Measurements from ENCODE around the gene PPM1G.

The PPM1G gene

GRCh38 chr2:27407798-27408491 lies 1.4 kb downstream of the PPM1G start:
- no peak for TF ChIP-seq NFIC (IDR thresholded peaks at IDR 0.05)
- TF ChIP-seq RAD21 (IDR thresholded peaks at IDR 0.05; ENCODE audit: low read depth) = peak; percentile 61
- no peak for TF ChIP-seq MAX (IDR thresholded peaks at IDR 0.05)

- TF ChIP-seq TAF1 (IDR thresholded peaks at IDR 0.05; ENCODE audit: low read depth) = no peak
- TF ChIP-seq EGR1 (IDR thresholded peaks at IDR 0.05) = no peak
- no peak for TF ChIP-seq YY1 (IDR thresholded peaks at IDR 0.05; ENCODE audit: low read depth)
- no peak for TF ChIP-seq RAD21 (IDR thresholded peaks at IDR 0.05; ENCODE audit: low read depth)
- no peak for TF ChIP-seq TEAD4 (IDR thresholded peaks at IDR 0.05)
- TF ChIP-seq CEBPB (IDR thresholded peaks at IDR 0.05) = no peak
- TF ChIP-seq EP300 (IDR thresholded peaks at IDR 0.05; ENCODE audit: borderline replicate concordance) = no peak
- no peak for TF ChIP-seq CREB1 (IDR thresholded peaks at IDR 0.05; ENCODE audit: low read depth)
- TF ChIP-seq, protein P1, sequence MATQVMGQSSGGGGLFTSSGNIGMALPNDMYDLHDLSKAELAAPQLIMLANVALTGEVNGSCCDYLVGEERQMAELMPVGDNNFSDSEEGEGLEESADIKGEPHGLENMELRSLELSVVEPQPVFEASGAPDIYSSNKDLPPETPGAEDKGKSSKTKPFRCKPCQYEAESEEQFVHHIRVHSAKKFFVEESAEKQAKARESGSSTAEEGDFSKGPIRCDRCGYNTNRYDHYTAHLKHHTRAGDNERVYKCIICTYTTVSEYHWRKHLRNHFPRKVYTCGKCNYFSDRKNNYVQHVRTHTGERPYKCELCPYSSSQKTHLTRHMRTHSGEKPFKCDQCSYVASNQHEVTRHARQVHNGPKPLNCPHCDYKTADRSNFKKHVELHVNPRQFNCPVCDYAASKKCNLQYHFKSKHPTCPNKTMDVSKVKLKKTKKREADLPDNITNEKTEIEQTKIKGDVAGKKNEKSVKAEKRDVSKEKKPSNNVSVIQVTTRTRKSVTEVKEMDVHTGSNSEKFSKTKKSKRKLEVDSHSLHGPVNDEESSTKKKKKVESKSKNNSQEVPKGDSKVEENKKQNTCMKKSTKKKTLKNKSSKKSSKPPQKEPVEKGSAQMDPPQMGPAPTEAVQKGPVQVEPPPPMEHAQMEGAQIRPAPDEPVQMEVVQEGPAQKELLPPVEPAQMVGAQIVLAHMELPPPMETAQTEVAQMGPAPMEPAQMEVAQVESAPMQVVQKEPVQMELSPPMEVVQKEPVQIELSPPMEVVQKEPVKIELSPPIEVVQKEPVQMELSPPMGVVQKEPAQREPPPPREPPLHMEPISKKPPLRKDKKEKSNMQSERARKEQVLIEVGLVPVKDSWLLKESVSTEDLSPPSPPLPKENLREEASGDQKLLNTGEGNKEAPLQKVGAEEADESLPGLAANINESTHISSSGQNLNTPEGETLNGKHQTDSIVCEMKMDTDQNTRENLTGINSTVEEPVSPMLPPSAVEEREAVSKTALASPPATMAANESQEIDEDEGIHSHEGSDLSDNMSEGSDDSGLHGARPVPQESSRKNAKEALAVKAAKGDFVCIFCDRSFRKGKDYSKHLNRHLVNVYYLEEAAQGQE (IDR thresholded peaks at IDR 0.05; ENCODE audit: low read depth) = no peak
- TF ChIP-seq FOXM1 (IDR thresholded peaks at IDR 0.05; ENCODE audit: borderline replicate concordance, low read depth) = no peak
- TF ChIP-seq NFIC (IDR thresholded peaks at IDR 0.05) = no peak
- no peak for TF ChIP-seq TCF12 (IDR thresholded peaks at IDR 0.05; ENCODE audit: low read depth)
- no peak for TF ChIP-seq ZBTB7A (IDR thresholded peaks at IDR 0.05; ENCODE audit: low read depth)
- TF ChIP-seq MAX (IDR thresholded peaks at IDR 0.05) = no peak
- TF ChIP-seq USF1 (IDR thresholded peaks at IDR 0.05) = no peak
Measured at GRCh38 chr2:27400348-27401135, 8.8 kb downstream of the PPM1G start.

GRCh38 chr2:27398962-27399361 lies 10.4 kb downstream of the PPM1G start:
- TF ChIP-seq YY1 (IDR thresholded peaks at IDR 0.05; ENCODE audit: low read depth) = no peak
- no peak for TF ChIP-seq EP300 (IDR thresholded peaks at IDR 0.05; ENCODE audit: borderline replicate concordance)
- no peak for TF ChIP-seq MAX (IDR thresholded peaks at IDR 0.05)
- TF ChIP-seq TAF1 (IDR thresholded peaks at IDR 0.05; ENCODE audit: low read depth) = no peak
- no peak for TF ChIP-seq NFIC (IDR thresholded peaks at IDR 0.05)
- TF ChIP-seq RAD21 (IDR thresholded peaks at IDR 0.05; ENCODE audit: low read depth) = no peak
- TF ChIP-seq, protein P1 (IDR thresholded peaks at IDR 0.05; ENCODE audit: low read depth) = no peak
- TF ChIP-seq TCF12 (IDR thresholded peaks at IDR 0.05; ENCODE audit: low read depth) = no peak
- no peak for TF ChIP-seq ZBTB7A (IDR thresholded peaks at IDR 0.05; ENCODE audit: low read depth)
- TF ChIP-seq USF1 (IDR thresholded peaks at IDR 0.05) = no peak
- TF ChIP-seq TEAD4 (IDR thresholded peaks at IDR 0.05) = no peak
- no peak for TF ChIP-seq CREB1 (IDR thresholded peaks at IDR 0.05; ENCODE audit: low read depth)
- TF ChIP-seq FOXM1 (IDR thresholded peaks at IDR 0.05; ENCODE audit: borderline replicate concordance, low read depth) = no peak

GRCh38 chr2:27393225-27393624 lies 16.2 kb downstream of the PPM1G start:
- TF ChIP-seq YY1 (IDR thresholded peaks at IDR 0.05; ENCODE audit: low read depth) = no peak
- TF ChIP-seq TAF1 (IDR thresholded peaks at IDR 0.05; ENCODE audit: low read depth) = no peak

- TF ChIP-seq TAF1 (IDR thresholded peaks at IDR 0.05; ENCODE audit: low read depth) (no peak), USF1 (IDR thresholded peaks at IDR 0.05) (no peak), EP300 (IDR thresholded peaks at IDR 0.05; ENCODE audit: borderline replicate concordance) (no peak), RAD21 (IDR thresholded peaks at IDR 0.05; ENCODE audit: low read depth) (no peak)
Measured at GRCh38 chr2:27390822-27391679, 18.3 kb downstream of the PPM1G start.

Data from Ishikawa (cell line).